HUES64 (cell line): Measurements from ENCODE around the gene ARSI.

Source experiments
- H3K27ac ChIP-seq: 2 replicates; pipeline ENCODE4 v1.7.0; 2013; ENCODE audit warnings: low read depth, low read length, inconsistent platforms
- H3K27me3 ChIP-seq: 2 replicates; pipeline ENCODE4 v1.6.1; 2013; ENCODE audit warnings: mild to moderate bottlenecking, low read length; ENCODE audit not compliant: insufficient read depth
- H3K36me3 ChIP-seq: 2 replicates; pipeline ENCODE4 v1.6.1; 2013; ENCODE audit warnings: mild to moderate bottlenecking, low read length; ENCODE audit not compliant: insufficient read depth
- H3K4me1 ChIP-seq: 2 replicates; pipeline ENCODE4 v1.6.1; 2013; ENCODE audit warnings: mild to moderate bottlenecking, low read length, moderate library complexity; ENCODE audit not compliant: insufficient read depth
- H3K4me3 ChIP-seq: 2 replicates; pipeline ENCODE4 v1.5.1; 2013; ENCODE audit warnings: mild to moderate bottlenecking, low read length, moderate library complexity
- H3K9ac ChIP-seq: 2 replicates; pipeline ENCODE4 v1.6.1; 2013; ENCODE audit warnings: mild to moderate bottlenecking, low read depth, low read length
- H3K9me3 ChIP-seq: 2 replicates; pipeline ENCODE4 v1.6.1; 2013; ENCODE audit warnings: low read depth, low read length; ENCODE audit not compliant: insufficient read depth
- WGBS: fragments of 150-250, 120-280 bp; methylation state at CpG from one replicate; pipeline ENCODE4 v1.1.7; 2013; ENCODE audit warnings: missing lambda C conversion rate; 5-methylcytosine and 5-hydroxymethylcytosine counted together

ARSI gene

GRCh38 chr5:150341331-150341730 is 38.6 kb upstream of the ARSI start:
- Histone ChIP-seq H3K9me3 (no peaks in the 10 kb centered on the region), H3K36me3 (no peaks in the 10 kb centered on the region), H3K27me3 (no peaks in the 10 kb centered on the region), H3K27ac (no peak overlapping the region), H3K4me3 (no peak overlapping the region), H3K9ac (no peak overlapping the region), H3K4me1 (no peaks in the 10 kb centered on the region)
- WGBS: 88% methylated on average over 4 of the region's 4 CpGs

- H3K27me3 ChIP-seq: no peaks in the 10 kb centered on the region
- H3K36me3 ChIP-seq: no peaks in the 10 kb centered on the region
- no peaks in the 10 kb centered on the region for H3K9me3 ChIP-seq
- H3K4me3 ChIP-seq: no peak overlapping the region
- H3K9ac ChIP-seq: no peak overlapping the region
- no peaks in the 10 kb centered on the region for H3K4me1 ChIP-seq
- H3K27ac ChIP-seq: no peak overlapping the region
- 95% methylated on average over 7 of the region's 7 CpGs for WGBS
These were observed 38.0 kb upstream of the ARSI start for GRCh38 chr5:150340614-150341255.

- no peak overlapping the region for H3K9ac ChIP-seq
- H3K4me1 ChIP-seq: no peaks in the 10 kb centered on the region
- no peaks in the 10 kb centered on the region for H3K36me3 ChIP-seq
- no peaks in the 10 kb centered on the region for H3K27me3 ChIP-seq
- H3K27ac ChIP-seq: no peak overlapping the region
- H3K4me3 ChIP-seq: no peak overlapping the region
- H3K9me3 ChIP-seq: no peaks in the 10 kb centered on the region
- 95% methylated on average over 4 of the region's 4 CpGs for WGBS
These were observed 37.1 kb upstream of the ARSI start for GRCh38 chr5:150339841-150340240.

- H3K36me3 ChIP-seq: no peaks in the 10 kb centered on the region
- no peaks in the 10 kb centered on the region for H3K9me3 ChIP-seq
- H3K9ac ChIP-seq: no peak overlapping the region
- no peaks in the 10 kb centered on the region for H3K27me3 ChIP-seq
- WGBS: 72% methylated on average over 5 of the region's 5 CpGs
- no peak overlapping the region for H3K27ac ChIP-seq
- no peak overlapping the region for H3K4me3 ChIP-seq
- no peaks in the 10 kb centered on the region for H3K4me1 ChIP-seq
These were observed 36.5 kb upstream of the ARSI start for GRCh38 chr5:150339165-150339564.

GRCh38 chr5:150338546-150338945 is 35.8 kb upstream of the ARSI start:
- no peaks in the 10 kb centered on the region for H3K36me3 ChIP-seq
- H3K9ac ChIP-seq: no peak overlapping the region
- no peaks in the 10 kb centered on the region for H3K9me3 ChIP-seq
- H3K4me1 ChIP-seq: no peaks in the 10 kb centered on the region
- H3K4me3 ChIP-seq: no peak overlapping the region
- 93% methylated on average over 11 of the region's 11 CpGs for WGBS
- no peaks in the 10 kb centered on the region for H3K27me3 ChIP-seq
- no peak overlapping the region for H3K27ac ChIP-seq

- Histone ChIP-seq H3K4me1 (no peaks in the 10 kb centered on the region), H3K9ac (no peak overlapping the region), H3K36me3 (no peaks in the 10 kb centered on the region), H3K27me3 (no peaks in the 10 kb centered on the region), H3K27ac (no peak overlapping the region), H3K4me3 (no peak overlapping the region), H3K9me3 (no peaks in the 10 kb centered on the region)
- WGBS: 90% methylated on average over 3 of the region's 4 CpGs
These were observed 33.1 kb upstream of the ARSI start for GRCh38 chr5:150335778-150336177.

GRCh38 chr5:150333400-150333799 is 30.7 kb upstream of the ARSI start:
- H3K4me1 ChIP-seq: no peaks in the 10 kb centered on the region
- no peak overlapping the region for H3K4me3 ChIP-seq
- no peak overlapping the region for H3K9ac ChIP-seq
- H3K27me3 ChIP-seq: no peaks in the 10 kb centered on the region
- H3K27ac ChIP-seq: no peak overlapping the region
- WGBS: 90% methylated on average over 5 of the region's 5 CpGs
- no peaks in the 10 kb centered on the region for H3K9me3 ChIP-seq
- H3K36me3 ChIP-seq: no peaks in the 10 kb centered on the region

GRCh38 chr5:150329881-150330876 is 27.5 kb upstream of the ARSI start:
- Histone ChIP-seq H3K36me3 (no peaks in the 10 kb centered on the region), H3K9ac (no peak overlapping the region), H3K27ac (no peak overlapping the region), H3K9me3 (no peaks in the 10 kb centered on the region), H3K4me3 (no peak overlapping the region), H3K4me1 (0 out of 2 replicates have a peak, but pooled peaks cover 7% of the 10 kb centered on the region), H3K27me3 (no peaks in the 10 kb centered on the region)
- WGBS: 91% methylated on average over 16 of the region's 17 CpGs

- Histone ChIP-seq H3K4me3 (no peak overlapping the region), H3K9me3 (no peaks in the 10 kb centered on the region), H3K27me3 (no peaks in the 10 kb centered on the region), H3K4me1 (0 out of 2 replicates have a peak, but pooled peaks cover 7% of the 10 kb centered on the region), H3K27ac (no peak overlapping the region), H3K9ac (no peak overlapping the region), H3K36me3 (no peaks in the 10 kb centered on the region)
- 90% methylated on average over 2 of the region's 2 CpGs for WGBS
These were observed 26.3 kb upstream of the ARSI start for GRCh38 chr5:150329038-150329437.

- Histone ChIP-seq H3K9ac (no peak overlapping the region), H3K27ac (no peak overlapping the region), H3K4me1 (0 out of 2 replicates have a peak, but pooled peaks cover 7% of the 10 kb centered on the region), H3K27me3 (no peaks in the 10 kb centered on the region), H3K36me3 (no peaks in the 10 kb centered on the region), H3K9me3 (no peaks in the 10 kb centered on the region), H3K4me3 (no peak overlapping the region)
- 92% methylated on average over 2 of the region's 2 CpGs for WGBS
These were observed 25.8 kb upstream of the ARSI start for GRCh38 chr5:150328515-150328914.

- no peak overlapping the region for H3K27ac ChIP-seq
- no peak overlapping the region for H3K9ac ChIP-seq
- no peaks in the 10 kb centered on the region for H3K36me3 ChIP-seq
- H3K4me1 ChIP-seq: 0 out of 2 replicates have a peak, but pooled peaks cover 7% of the 10 kb centered on the region
- H3K27me3 ChIP-seq: no peaks in the 10 kb centered on the region
- H3K4me3 ChIP-seq: no peak overlapping the region
- WGBS: 86% methylated on average over 3 of the region's 3 CpGs
- no peaks in the 10 kb centered on the region for H3K9me3 ChIP-seq
These were observed 24.4 kb upstream of the ARSI start for GRCh38 chr5:150327139-150327538.
